ENCODE measurements around the gene SETD3. TPM values are rescaled to one million over a fixed set of nuclear protein-coding genes. Genes with fewer than 3 reads are reported as not detected.

Gene SETD3
- total RNA-seq, 1 donor from 2014 or later: 62.8 TPM

DNA sequence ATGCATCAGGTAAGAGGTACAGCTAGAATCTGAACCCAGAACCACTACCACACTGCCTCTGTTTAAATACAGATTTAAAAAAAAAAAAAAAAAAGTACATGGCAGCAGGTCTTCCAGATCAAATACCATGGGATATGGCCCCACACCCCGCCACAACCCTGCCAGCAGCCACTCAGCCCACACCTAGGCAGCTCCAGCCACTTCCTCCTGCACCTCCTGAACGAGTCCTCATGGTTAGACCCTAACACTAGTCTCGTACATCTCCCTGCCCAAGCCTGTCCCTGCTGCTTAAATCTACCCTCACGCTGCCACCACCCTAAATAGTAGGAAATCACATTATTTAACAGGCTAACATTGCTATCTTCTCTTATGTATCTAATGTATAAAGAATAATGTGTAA is 12.6 kb downstream of the SETD3 start:
- H3K4me3 Mint-ChIP-seq (ENCODE audit: unreplicated experiment): no peak overlapping the region
- Histone ChIP-seq H3K4me3 (ENCODE audit: insufficient read depth, low read depth, low read length) (no peak overlapping the region), H3K79me2 (ENCODE audit: insufficient read depth, low read length) (peaks cover 76% of the 10 kb centered on the region), H2AFZ (ENCODE audit: low read depth, low read length) (no peak overlapping the region), H3K9ac (ENCODE audit: low read length) (no peak overlapping the region), H3K4me1 (ENCODE audit: insufficient read depth, low read length) (no peaks in the 10 kb centered on the region), H3K9me3 (ENCODE audit: insufficient read depth, low read depth, low read length) (no peaks in the 10 kb centered on the region), H3K27me3 (ENCODE audit: insufficient read depth, low read length) (no peaks in the 10 kb centered on the region), H4K20me1 (ENCODE audit: insufficient read depth, low read length) (peaks cover 68% of the 10 kb centered on the region), H3K27ac (ENCODE audit: low read depth, low read length) (no peak overlapping the region), H3K4me2 (ENCODE audit: low read length) (no peak overlapping the region), H3K36me3 (ENCODE audit: insufficient read depth, low read length) (peaks cover 4% of the 10 kb centered on the region)
- peaks cover 29% of the 10 kb centered on the region for H3K4me1 Mint-ChIP-seq (ENCODE audit: low read depth, unreplicated experiment)
- no peaks in the 10 kb centered on the region for H3K9me3 Mint-ChIP-seq (ENCODE audit: unreplicated experiment)
- TF ChIP-seq, protein P1, sequence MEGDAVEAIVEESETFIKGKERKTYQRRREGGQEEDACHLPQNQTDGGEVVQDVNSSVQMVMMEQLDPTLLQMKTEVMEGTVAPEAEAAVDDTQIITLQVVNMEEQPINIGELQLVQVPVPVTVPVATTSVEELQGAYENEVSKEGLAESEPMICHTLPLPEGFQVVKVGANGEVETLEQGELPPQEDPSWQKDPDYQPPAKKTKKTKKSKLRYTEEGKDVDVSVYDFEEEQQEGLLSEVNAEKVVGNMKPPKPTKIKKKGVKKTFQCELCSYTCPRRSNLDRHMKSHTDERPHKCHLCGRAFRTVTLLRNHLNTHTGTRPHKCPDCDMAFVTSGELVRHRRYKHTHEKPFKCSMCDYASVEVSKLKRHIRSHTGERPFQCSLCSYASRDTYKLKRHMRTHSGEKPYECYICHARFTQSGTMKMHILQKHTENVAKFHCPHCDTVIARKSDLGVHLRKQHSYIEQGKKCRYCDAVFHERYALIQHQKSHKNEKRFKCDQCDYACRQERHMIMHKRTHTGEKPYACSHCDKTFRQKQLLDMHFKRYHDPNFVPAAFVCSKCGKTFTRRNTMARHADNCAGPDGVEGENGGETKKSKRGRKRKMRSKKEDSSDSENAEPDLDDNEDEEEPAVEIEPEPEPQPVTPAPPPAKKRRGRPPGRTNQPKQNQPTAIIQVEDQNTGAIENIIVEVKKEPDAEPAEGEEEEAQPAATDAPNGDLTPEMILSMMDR (IDR thresholded peaks at IDR 0.05; ENCODE audit: insufficient read depth, low read depth, low read length): no peak
- peaks cover 11% of the 10 kb centered on the region for H3K36me3 Mint-ChIP-seq (ENCODE audit: low read depth, unreplicated experiment)
- no peaks in the 10 kb centered on the region for H3K27me3 Mint-ChIP-seq (ENCODE audit: low read depth, unreplicated experiment)
- FAIRE-seq: no peak
- DNase-seq (ENCODE audit: low read depth): no peak
- no peak overlapping the region for H3K27ac Mint-ChIP-seq (ENCODE audit: unreplicated experiment)

DNA sequence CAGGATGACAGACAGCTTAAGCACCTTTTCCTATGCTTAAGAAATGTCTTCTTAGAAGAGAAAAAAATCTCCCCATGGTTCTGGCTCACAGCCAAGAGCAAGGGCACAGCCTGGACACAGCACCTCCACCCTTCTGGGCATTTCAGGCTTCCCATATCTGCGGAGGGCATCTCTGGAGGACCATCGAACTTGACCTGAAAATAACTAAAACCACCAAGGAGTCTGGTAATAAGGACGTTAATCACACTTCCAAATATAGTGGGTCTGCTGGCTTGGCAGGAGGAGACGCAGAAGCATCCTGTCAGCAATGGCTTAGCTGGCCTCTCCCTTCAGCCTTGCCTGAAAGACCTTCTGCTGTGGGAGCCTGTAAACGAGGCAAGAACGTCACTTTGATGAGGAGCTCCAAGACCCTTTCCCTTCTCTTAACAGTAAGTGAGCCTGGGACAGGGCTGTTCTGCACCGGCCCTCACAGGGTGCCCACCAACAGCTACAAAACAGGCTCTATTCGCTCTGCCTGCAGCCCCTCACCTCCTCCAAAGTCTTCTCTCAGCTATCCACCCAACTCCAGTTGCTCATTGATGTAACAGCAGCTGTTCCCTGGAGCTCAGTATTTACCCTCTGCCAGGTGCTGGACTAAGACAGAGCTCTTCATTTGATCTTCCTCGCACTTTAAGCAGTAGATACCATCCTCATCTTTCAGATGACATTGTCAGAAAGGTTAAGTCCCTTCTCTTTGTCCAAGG is 13.2 kb downstream of the SETD3 start:
- no peak overlapping the region for H3K4me3 ChIP-seq (ENCODE audit: insufficient read depth, low read depth, low read length)
- H3K4me1 ChIP-seq (ENCODE audit: insufficient read depth, low read length): no peaks in the 10 kb centered on the region
- Mint-ChIP-seq H3K27ac (ENCODE audit: unreplicated experiment) (no peak overlapping the region), H3K36me3 (ENCODE audit: low read depth, unreplicated experiment) (peaks cover 13% of the 10 kb centered on the region), H3K4me1 (ENCODE audit: low read depth, unreplicated experiment) (peaks cover 24% of the 10 kb centered on the region), H3K27me3 (ENCODE audit: low read depth, unreplicated experiment) (no peaks in the 10 kb centered on the region), H3K9me3 (ENCODE audit: unreplicated experiment) (no peaks in the 10 kb centered on the region), H3K4me3 (ENCODE audit: unreplicated experiment) (no peak overlapping the region)
- TF ChIP-seq, protein P1 (IDR thresholded peaks at IDR 0.05; ENCODE audit: insufficient read depth, low read depth, low read length): no peak
- no peak for TF ChIP-seq EZH2 (IDR thresholded peaks at IDR 0.05; ENCODE audit: insufficient read depth, low read length)
- no peak overlapping the region for H3K4me2 ChIP-seq (ENCODE audit: low read length)
- no peaks in the 10 kb centered on the region for H3K27me3 ChIP-seq (ENCODE audit: insufficient read depth, low read length)
- no peak overlapping the region for H3K27ac ChIP-seq (ENCODE audit: low read depth, low read length)
- H4K20me1 ChIP-seq (ENCODE audit: insufficient read depth, low read length): peaks cover 64% of the 10 kb centered on the region
- DNase-seq (ENCODE audit: low read depth) (no peak), FAIRE-seq (no peak)
- no peak overlapping the region for H2AFZ ChIP-seq (ENCODE audit: low read depth, low read length)
- peaks cover 4% of the 10 kb centered on the region for H3K36me3 ChIP-seq (ENCODE audit: insufficient read depth, low read length)
- peaks cover 71% of the 10 kb centered on the region for H3K79me2 ChIP-seq (ENCODE audit: insufficient read depth, low read length)
- no peak overlapping the region for H3K9ac ChIP-seq (ENCODE audit: low read length)
- no peaks in the 10 kb centered on the region for H3K9me3 ChIP-seq (ENCODE audit: insufficient read depth, low read depth, low read length)

DNA sequence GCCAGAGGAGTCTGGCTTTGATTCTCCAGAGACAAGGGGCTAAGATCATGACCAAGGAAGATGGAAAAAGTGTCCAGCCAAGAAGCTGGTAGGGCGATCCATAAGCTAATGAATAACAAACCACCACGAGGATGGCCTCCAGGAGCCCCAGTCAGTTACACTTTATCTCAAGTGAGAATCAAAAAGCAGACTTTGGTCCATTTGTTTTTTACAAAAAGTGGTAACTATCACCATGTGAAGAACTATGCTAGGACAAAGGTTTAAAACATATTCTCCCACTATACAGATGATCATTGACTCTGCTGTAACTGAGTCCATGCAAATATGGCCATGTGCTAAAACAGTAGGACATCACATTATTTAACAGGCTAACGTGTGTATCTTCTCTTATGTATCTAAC is 13.9 kb downstream of the SETD3 start:
- no peak overlapping the region for H3K27ac ChIP-seq (ENCODE audit: low read depth, low read length)
- Mint-ChIP-seq H3K27me3 (ENCODE audit: low read depth, unreplicated experiment) (no peaks in the 10 kb centered on the region), H3K4me3 (ENCODE audit: unreplicated experiment) (no peak overlapping the region), H3K36me3 (ENCODE audit: low read depth, unreplicated experiment) (peaks cover 18% of the 10 kb centered on the region), H3K4me1 (ENCODE audit: low read depth, unreplicated experiment) (peaks cover 30% of the 10 kb centered on the region), H3K9me3 (ENCODE audit: unreplicated experiment) (no peaks in the 10 kb centered on the region), H3K27ac (ENCODE audit: unreplicated experiment) (no peak overlapping the region)
- peaks cover 64% of the 10 kb centered on the region for H3K79me2 ChIP-seq (ENCODE audit: insufficient read depth, low read length)
- no peak overlapping the region for H2AFZ ChIP-seq (ENCODE audit: low read depth, low read length)
- H3K4me3 ChIP-seq (ENCODE audit: insufficient read depth, low read depth, low read length): no peak overlapping the region
- H3K9me3 ChIP-seq (ENCODE audit: insufficient read depth, low read depth, low read length): no peaks in the 10 kb centered on the region
- H3K4me2 ChIP-seq (ENCODE audit: low read length): no peak overlapping the region
- peaks cover 7% of the 10 kb centered on the region for H3K36me3 ChIP-seq (ENCODE audit: insufficient read depth, low read length)
- no peak for FAIRE-seq
- no peak overlapping the region for H3K9ac ChIP-seq (ENCODE audit: low read length)
- no peaks in the 10 kb centered on the region for H3K4me1 ChIP-seq (ENCODE audit: insufficient read depth, low read length)
- DNase-seq (ENCODE audit: low read depth): no peak
- peaks cover 59% of the 10 kb centered on the region for H4K20me1 ChIP-seq (ENCODE audit: insufficient read depth, low read length)
- no peaks in the 10 kb centered on the region for H3K27me3 ChIP-seq (ENCODE audit: insufficient read depth, low read length)
- TF ChIP-seq, protein P1 (IDR thresholded peaks at IDR 0.05; ENCODE audit: insufficient read depth, low read depth, low read length): no peak
- TF ChIP-seq EZH2 (IDR thresholded peaks at IDR 0.05; ENCODE audit: insufficient read depth, low read length): no peak
